ENCODE measurements around the gene TMIGD2.
"Not testable (repeated sequence)": the region's sequence is repeated elsewhere in the genome, so short reads cannot be mapped to it uniquely, and the experiment has no call there.

The TMIGD2 gene

GRCh38 chr19:4302243-4302640, at the start of gene TMIGD2:
Gene TMIGD2, minus strand, starts transcription at chr19:4302389. Its CDS starts 4 bp downstream, at chr19:4302385.
- DNase-seq (ENCODE audit: low read depth) = peak; percentile 8

DNA sequence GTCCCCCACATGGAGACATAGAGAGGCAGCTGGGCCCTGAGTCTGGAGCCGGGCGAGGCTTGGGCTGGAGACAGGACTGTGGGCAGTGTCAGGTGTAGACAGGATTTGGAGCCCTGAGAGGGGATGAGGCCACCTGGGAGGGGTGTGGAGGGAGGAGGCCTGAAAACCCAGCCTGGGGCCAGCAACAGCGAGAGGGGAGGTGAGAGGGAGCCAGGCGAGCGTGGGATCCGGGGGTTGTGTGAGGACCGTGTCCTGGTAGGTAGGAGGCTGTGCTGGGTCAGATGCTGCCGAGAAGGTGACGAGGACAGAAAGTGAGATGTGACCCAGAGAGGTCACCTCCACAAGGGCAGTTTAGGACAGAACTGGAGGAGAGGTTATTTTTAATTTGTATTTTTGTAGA, 48.5 kb upstream of the TMIGD2 start:
- DNase-seq (ENCODE audit: low read depth) = no peak

GRCh38 chr19:4350111-4350510, 47.9 kb upstream of the TMIGD2 start:
- no peak for DNase-seq (ENCODE audit: low read depth)

DNA sequence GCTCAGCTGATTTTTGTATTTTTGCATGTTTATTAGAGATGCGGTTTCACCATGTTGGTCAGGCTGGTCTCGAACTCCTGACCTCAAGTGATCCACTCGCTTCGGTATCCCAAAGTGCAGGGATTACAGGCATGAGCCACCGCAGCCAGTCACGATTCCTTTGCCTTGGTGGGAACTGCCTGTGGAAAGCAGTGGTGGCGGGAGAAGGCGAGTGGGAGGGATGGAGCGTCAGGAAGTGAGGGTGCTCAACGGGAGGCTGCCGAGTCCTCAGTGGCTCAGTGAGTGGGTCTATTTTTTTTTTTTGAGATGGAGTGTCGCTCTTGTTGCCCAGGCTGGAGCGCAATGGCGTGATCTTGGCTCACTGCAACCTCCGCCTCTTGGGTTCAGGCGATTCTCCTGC, 47.0 kb upstream of the TMIGD2 start:
- DNase-seq (ENCODE audit: low read depth) = not testable (repeated sequence)

DNA sequence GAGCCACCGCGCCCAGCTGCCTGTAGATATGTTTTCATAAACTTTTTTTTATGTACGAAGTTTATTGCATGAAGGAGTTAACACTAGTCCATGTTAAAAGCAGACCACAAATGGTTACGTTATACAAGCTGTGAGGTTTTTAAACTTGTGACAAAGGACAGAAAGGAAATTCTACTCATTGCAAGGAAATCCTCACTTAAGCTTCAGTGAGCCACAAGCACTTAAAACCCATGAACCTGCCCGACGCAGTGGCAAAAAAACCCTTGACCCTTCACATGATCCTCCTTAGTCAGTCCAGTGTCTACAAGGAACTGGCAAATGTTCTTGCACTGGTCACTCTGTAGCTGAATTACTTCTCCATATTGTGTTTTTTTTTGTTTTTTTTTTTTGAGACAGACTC, 45.3 kb upstream of the TMIGD2 start:
- no peak for DNase-seq (ENCODE audit: low read depth)

- DNase-seq (ENCODE audit: low read depth) = no peak
These were observed 43.8 kb upstream of the TMIGD2 start for GRCh38 chr19:4346020-4346383.

DNA sequence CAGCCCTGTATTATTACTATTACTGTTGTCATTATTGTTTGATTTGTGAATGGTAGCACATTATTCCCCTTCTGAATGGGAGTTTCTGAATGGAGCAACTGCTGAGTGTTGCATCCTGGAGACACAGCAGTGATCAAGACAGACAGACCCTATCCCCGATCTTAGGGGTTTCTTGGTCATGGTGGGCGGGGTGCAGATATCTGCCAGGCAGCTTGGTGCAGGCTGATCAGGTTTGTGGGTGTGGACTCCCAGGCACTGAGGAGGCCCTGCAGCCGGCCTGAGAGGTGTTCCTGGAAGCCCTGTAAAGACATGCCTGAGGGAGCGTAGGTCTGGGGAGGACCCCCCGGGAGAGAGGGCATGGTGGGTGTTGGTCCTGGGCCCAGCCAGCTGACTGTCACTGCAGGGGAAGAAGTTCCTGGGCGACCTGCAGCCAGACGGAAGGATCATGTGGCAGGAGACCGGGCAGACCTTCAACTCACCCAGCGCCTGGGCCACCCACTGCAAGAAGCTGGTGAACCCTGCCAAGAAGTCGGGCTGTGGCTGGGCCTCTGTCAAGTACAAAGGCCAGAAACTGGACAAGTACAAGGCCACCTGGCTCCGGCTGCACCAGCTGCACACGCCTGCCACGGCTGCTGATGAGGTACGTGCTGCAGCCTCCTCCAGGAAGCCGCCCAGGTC, 43.3 kb upstream of the TMIGD2 start:
- DNase-seq (ENCODE audit: low read depth) = no peak

DNA sequence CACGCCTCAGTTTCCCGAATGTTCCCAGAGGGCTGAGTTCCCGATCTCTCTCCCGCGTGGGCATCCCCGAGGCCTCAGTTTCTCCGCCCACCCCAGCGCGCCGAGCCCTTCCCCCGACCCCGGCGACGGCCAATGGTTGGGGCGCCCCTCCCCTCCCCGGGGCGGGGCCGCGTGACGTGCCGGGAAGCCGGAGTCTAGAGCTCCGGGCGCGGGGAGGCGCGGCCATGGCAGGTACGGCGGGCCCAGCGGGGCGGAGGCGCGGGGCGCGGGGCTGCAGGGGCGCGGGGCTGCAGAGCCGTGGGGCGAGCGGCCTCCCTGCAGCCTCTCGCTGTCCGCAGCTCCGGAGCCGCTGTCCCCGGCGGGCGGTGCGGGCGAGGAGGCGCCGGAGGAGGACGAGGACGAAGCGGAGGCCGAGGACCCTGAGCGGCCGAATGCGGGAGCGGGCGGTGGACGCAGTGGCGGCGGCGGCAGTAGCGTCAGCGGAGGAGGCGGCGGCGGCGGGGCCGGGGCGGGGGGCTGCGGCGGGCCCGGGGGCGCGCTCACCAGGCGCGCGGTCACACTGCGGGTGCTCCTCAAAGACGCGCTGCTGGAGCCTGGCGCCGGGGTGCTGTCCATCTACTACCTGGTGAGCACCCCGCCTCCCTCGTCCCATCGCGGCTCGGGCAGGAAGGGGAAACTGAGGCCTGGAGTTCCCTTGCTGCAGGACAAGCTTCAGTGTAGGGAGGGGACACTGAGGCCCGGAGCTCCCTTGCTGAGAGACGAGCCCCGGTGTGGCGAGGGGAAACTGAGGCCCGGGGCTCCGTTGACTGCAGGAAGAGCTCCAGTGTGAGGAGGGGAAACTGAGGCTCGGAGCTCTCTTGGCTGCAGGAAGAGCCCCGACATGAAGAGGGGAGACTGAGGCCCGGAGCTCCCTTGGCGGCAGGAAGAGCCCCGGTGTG, 41.5 kb upstream of the TMIGD2 start, which contains the start of gene MPND:
MPND (plus strand) TSS at position 193 of the 938 bp plus-strand sequence; CDS start at position 225, 32 bp downstream.
- DNase-seq (ENCODE audit: low read depth) = peak; percentile 88

DNA sequence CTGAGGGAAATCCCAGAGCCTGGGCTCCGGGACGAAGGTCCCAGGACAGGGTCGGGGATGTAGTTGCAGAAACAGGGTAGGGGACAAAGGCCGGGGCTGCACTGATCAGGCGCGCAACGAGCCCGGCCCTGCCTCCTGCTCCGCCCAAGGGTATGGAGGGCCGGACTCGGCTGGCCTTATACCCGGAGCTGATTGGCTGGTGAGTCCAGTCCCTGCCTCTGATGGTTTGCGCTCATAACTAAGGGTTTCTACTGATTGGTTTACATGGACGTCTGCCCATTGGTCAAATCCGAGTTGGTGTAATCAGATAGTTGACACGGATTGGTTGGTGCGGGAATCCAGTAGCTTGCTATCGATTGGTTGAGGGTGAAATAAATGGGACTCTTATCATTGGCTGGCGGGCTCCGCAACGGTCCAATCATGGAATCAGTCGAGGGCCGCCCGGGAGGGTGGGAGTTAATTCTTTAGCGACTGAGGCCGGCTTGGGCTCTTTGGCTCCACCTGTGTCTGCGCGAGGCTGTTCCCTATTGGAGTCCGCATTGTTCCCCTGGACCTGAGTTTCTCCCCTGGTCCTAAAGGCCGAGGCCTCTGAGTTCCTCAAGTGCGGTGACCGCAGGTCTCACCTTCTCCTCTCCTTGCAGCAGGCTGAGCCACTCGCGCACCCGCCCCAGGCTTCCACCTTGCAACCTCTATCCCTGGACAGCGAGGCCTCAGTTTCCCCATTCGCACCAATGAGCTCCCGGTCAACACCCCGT, 40.6 kb upstream of the TMIGD2 start:
- DNase-seq (ENCODE audit: low read depth) = peak; percentile 79

GRCh38 chr19:4342314-4342614, 40.1 kb upstream of the TMIGD2 start:
- DNase-seq (ENCODE audit: low read depth) = no peak

DNA sequence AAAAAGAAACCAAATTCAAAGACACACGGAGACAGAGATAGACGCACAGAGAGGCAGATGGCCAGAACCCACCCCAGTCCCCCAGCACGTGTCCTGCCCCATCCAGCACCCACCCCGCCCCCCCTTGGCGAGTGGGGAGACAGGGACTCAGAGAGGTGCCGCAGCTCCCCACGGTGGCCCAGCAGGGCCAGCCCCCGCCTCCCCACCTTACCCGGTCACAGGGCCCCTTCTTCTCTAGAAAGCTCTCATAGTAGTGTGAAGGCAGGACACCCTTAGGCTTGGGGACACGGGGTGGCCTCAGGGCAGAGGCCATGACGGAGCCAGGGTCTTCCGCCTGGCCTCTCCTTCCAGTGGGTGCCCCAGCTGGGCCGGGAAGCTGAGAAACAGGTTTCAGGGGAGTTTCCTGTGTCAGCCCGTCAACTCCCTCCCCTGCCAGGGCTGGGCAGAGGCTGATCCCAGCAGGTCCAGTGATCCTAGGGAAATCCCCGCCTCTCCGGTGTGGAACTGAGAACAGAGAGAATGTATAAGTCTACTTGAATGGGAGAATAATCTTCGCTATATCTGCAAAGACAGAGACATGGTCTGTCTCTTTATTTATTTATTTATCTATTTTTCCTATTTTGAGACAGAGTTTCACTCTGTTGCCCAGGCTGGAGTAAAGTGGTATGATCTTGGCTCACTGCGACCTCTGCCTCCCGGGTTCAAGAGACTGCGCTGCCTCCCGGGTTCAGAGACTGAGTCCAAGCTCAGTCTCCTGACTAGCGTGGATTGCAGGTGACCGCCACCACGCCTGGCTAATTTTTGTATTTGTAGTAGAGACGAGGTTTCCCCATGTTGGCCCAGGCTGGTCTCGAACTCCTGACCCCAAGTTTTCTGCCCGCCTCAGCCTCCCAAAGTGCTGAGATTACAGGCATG, 36.5 kb upstream of the TMIGD2 start, which contains the start of gene STAP2:
STAP2 (minus strand) TSS at position 387 of the 915 bp plus-strand sequence; CDS start at position 313, 74 bp downstream.
- DNase-seq (ENCODE audit: low read depth) = no peak

DNA sequence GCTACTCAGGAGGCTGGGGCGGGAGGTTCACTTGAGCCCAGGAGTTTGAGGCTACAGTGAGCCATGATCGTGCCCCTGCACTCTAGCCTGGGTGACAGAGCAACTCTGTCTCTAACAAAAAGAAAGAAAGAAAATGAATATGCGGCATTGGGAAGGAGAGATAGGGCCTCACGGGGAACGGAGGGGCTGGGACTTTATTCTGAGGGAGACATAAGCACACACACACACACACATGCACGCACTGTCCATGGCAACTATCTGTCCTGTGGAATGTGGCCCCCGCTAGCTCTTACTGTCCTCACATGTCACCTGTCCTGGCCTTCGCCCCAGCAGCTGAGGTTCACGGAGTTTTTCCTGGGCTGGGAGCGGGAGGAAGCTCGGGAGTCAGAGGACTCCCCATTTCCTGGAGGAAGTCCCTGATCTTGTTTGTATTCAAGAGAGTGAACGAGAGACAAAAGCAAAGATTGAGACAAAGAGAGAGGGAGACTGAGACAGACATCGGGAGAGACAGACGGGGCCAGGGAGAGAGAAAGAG, 35.8 kb upstream of the TMIGD2 start:
- DNase-seq (ENCODE audit: low read depth) = no peak

- no peak for DNase-seq (ENCODE audit: low read depth)
These were observed 32.9 kb upstream of the TMIGD2 start for GRCh38 chr19:4334929-4335570.

- no peak for DNase-seq (ENCODE audit: low read depth)
These were observed 27.7 kb upstream of the TMIGD2 start for GRCh38 chr19:4329858-4330257.

GRCh38 chr19:4328991-4329681, 26.9 kb upstream of the TMIGD2 start:
- DNase-seq (ENCODE audit: low read depth) = not testable (repeated sequence)

GRCh38 chr19:4328243-4328990, 26.2 kb upstream of the TMIGD2 start:
- peak; percentile 87 for DNase-seq (ENCODE audit: low read depth)

DNA sequence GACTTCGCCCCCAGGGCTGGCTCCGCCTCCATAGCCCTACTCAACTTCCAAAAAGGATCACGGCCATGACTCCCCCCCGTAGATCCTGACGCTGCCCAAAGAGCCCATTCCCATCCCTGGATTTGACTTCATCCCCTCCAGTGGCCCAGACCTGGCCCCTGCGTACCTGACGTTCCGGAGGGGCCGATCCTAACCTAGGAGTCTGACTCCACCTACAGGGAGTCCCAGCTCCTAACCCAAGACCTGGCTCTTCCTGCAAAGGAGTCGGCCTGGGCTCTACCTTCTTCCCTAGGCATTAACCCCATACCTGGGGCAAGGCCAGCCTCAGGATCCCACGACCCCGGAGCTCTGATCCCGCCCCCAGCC, 25.7 kb upstream of the TMIGD2 start:
- no peak for DNase-seq (ENCODE audit: low read depth)

DNA sequence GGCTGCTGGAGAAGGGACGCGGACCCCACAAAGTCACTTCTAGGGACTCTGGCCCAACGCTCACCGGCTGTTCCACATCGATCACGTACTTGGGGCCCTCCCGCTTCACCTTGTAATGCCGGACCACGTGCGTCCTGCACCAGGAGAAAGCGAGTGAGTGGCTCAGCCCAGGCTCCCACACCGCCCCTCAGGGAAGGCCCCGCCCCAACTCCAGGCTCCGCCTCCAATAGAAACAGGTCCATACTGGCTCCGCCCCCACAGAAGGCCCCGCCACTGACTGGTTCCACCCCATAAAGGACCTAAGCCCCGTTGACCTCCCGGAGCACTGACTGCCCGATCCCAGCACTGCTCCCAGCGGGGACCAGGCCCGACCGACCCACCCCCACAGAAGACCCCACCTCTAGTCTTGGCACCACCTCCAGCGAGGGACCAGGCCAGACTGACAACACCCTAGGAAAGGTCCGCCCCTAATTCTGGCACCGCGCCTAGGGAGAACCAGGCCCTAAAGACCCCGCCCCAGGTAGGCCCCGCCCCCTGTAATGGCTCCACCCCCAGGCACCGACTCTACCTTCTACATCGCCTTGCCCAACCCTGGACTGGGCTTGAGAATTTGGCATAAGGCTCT, 25.2 kb upstream of the TMIGD2 start:
- peak; percentile 45 for DNase-seq (ENCODE audit: low read depth)

DNA sequence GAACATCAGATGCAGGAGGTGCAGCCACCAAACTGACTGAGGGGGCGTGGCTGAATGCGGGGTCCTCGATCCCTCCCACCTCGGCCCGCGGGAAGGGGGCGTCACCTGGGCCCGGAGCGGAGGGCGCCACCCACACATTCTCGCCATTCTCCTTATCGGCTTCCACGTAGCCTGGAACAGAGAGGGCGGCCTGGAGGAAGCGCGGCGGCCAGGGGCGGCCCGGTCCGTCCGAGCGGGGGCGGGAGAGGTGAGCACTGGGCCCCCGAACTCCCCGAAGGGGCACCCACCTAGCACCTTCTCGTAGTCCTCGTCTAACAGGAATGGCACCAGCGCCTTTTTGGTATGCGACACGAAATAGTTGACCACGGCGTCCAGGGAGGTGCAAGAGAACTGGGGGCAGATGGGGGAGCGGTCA, 24.7 kb upstream of the TMIGD2 start:
- no peak for DNase-seq (ENCODE audit: low read depth)

Measured in activated T-helper 1 cell treated with Interleukin-2 at 50 U/mL for 16 hours (primary cell).